Measurements from ENCODE around the gene HNRNPCL4. TPM values are rescaled to one million over a fixed set of nuclear protein-coding genes. Genes with fewer than 3 reads are reported as not detected.

Gene HNRNPCL4
- total and polyA plus RNA-seq, 2 experiments from 2014 or later = not detected

Other genes starting within 250 kb of the HNRNPCL4 start
- not detected in 2 replicates for gene PRAMEF7, start 249.0 kb downstream of the HNRNPCL4 start, total RNA-seq (2014; rRNA removed; shearing (Covaris generic))
- gene PRAMEF7, start 249.0 kb downstream of the HNRNPCL4 start, polyA plus RNA-seq (2016; fragmentation: Nextera tagmentation; extraction: Ambion mirVana) = not detected in 2 replicates
- gene PRAMEF6, start 218.1 kb downstream of the HNRNPCL4 start, total RNA-seq (2014; rRNA removed; shearing (Covaris generic)) = not detected in 2 replicates
- gene PRAMEF6, start 218.1 kb downstream of the HNRNPCL4 start, polyA plus RNA-seq (2016; fragmentation: Nextera tagmentation; extraction: Ambion mirVana) = not detected in 2 replicates
- not detected in 2 replicates for gene PRAMEF27, start 109.1 kb downstream of the HNRNPCL4 start, total RNA-seq (2014; rRNA removed; shearing (Covaris generic))
- not detected in 2 replicates for gene PRAMEF27, start 109.1 kb downstream of the HNRNPCL4 start, polyA plus RNA-seq (2016; fragmentation: Nextera tagmentation; extraction: Ambion mirVana)
- not detected in 2 replicates for gene HNRNPCL3, start 104.9 kb downstream of the HNRNPCL4 start, total RNA-seq (2014; rRNA removed; shearing (Covaris generic))
- not detected in 2 replicates for gene HNRNPCL3, start 104.9 kb downstream of the HNRNPCL4 start, polyA plus RNA-seq (2016; fragmentation: Nextera tagmentation; extraction: Ambion mirVana)
- gene PRAMEF25, start 94.9 kb downstream of the HNRNPCL4 start, total RNA-seq (2014; rRNA removed; shearing (Covaris generic)) = not detected in 2 replicates
- gene PRAMEF25, start 94.9 kb downstream of the HNRNPCL4 start, polyA plus RNA-seq (2016; fragmentation: Nextera tagmentation; extraction: Ambion mirVana) = not detected in 2 replicates
- gene HNRNPCL2, start 48.8 kb downstream of the HNRNPCL4 start, total RNA-seq (2014; rRNA removed; shearing (Covaris generic)) = not detected in 2 replicates
- gene HNRNPCL2, start 48.8 kb downstream of the HNRNPCL4 start, polyA plus RNA-seq (2016; fragmentation: Nextera tagmentation; extraction: Ambion mirVana) = not detected in 2 replicates
- gene PRAMEF26, start 9.6 kb downstream of the HNRNPCL4 start, total RNA-seq (2014; rRNA removed; shearing (Covaris generic)) = not detected in 2 replicates
- gene PRAMEF26, start 9.6 kb downstream of the HNRNPCL4 start, polyA plus RNA-seq (2016; fragmentation: Nextera tagmentation; extraction: Ambion mirVana) = not detected in 2 replicates
- gene PRAMEF9, start 6.2 kb upstream of the HNRNPCL4 start, total RNA-seq (2014; rRNA removed; shearing (Covaris generic)) = not detected in 2 replicates
- not detected in 2 replicates for gene PRAMEF9, start 6.2 kb upstream of the HNRNPCL4 start, polyA plus RNA-seq (2016; fragmentation: Nextera tagmentation; extraction: Ambion mirVana)
- not detected in 2 replicates for gene PRAMEF13, start 35.8 kb upstream of the HNRNPCL4 start, total RNA-seq (2014; rRNA removed; shearing (Covaris generic))
- gene PRAMEF13, start 35.8 kb upstream of the HNRNPCL4 start, polyA plus RNA-seq (2016; fragmentation: Nextera tagmentation; extraction: Ambion mirVana) = not detected in 2 replicates
- gene PRAMEF18, start 60.5 kb upstream of the HNRNPCL4 start, total RNA-seq (2014; rRNA removed; shearing (Covaris generic)) = not detected in 2 replicates
- not detected in 2 replicates for gene PRAMEF18, start 60.5 kb upstream of the HNRNPCL4 start, polyA plus RNA-seq (2016; fragmentation: Nextera tagmentation; extraction: Ambion mirVana)
- not detected in 2 replicates for gene PRAMEF5, start 88.6 kb upstream of the HNRNPCL4 start, total RNA-seq (2014; rRNA removed; shearing (Covaris generic))
- gene PRAMEF5, start 88.6 kb upstream of the HNRNPCL4 start, polyA plus RNA-seq (2016; fragmentation: Nextera tagmentation; extraction: Ambion mirVana) = not detected in 2 replicates
- gene PRAMEF8, start 119.5 kb upstream of the HNRNPCL4 start, total RNA-seq (2014; rRNA removed; shearing (Covaris generic)) = not detected in 2 replicates
- gene PRAMEF8, start 119.5 kb upstream of the HNRNPCL4 start, polyA plus RNA-seq (2016; fragmentation: Nextera tagmentation; extraction: Ambion mirVana) = not detected in 2 replicates
- not detected in 2 replicates for gene PRAMEF33, start 137.9 kb upstream of the HNRNPCL4 start, total RNA-seq (2014; rRNA removed; shearing (Covaris generic))
- not detected in 2 replicates for gene PRAMEF33, start 137.9 kb upstream of the HNRNPCL4 start, polyA plus RNA-seq (2016; fragmentation: Nextera tagmentation; extraction: Ambion mirVana)
- not detected in 2 replicates for gene PRAMEF15, start 149.9 kb upstream of the HNRNPCL4 start, total RNA-seq (2014; rRNA removed; shearing (Covaris generic))
- gene PRAMEF15, start 149.9 kb upstream of the HNRNPCL4 start, polyA plus RNA-seq (2016; fragmentation: Nextera tagmentation; extraction: Ambion mirVana) = not detected in 2 replicates
- not detected in 2 replicates for gene PRAMEF14, start 181.5 kb upstream of the HNRNPCL4 start, total RNA-seq (2014; rRNA removed; shearing (Covaris generic))
- gene PRAMEF14, start 181.5 kb upstream of the HNRNPCL4 start, polyA plus RNA-seq (2016; fragmentation: Nextera tagmentation; extraction: Ambion mirVana) = not detected in 2 replicates
- gene PRAMEF19, start 206.3 kb upstream of the HNRNPCL4 start, total RNA-seq (2014; rRNA removed; shearing (Covaris generic)) = not detected in 2 replicates
- gene PRAMEF19, start 206.3 kb upstream of the HNRNPCL4 start, polyA plus RNA-seq (2016; fragmentation: Nextera tagmentation; extraction: Ambion mirVana) = not detected in 2 replicates
- gene PRAMEF17, start 224.0 kb upstream of the HNRNPCL4 start, total RNA-seq (2014; rRNA removed; shearing (Covaris generic)) = not detected in 2 replicates
- gene PRAMEF17, start 224.0 kb upstream of the HNRNPCL4 start, polyA plus RNA-seq (2016; fragmentation: Nextera tagmentation; extraction: Ambion mirVana) = not detected in 2 replicates
- not detected in 2 replicates for gene PRAMEF20, start 244.8 kb upstream of the HNRNPCL4 start, total RNA-seq (2014; rRNA removed; shearing (Covaris generic))
- gene PRAMEF20, start 244.8 kb upstream of the HNRNPCL4 start, polyA plus RNA-seq (2016; fragmentation: Nextera tagmentation; extraction: Ambion mirVana) = not detected in 2 replicates

Data from GM23248 (cell line).